Memory B cell (primary cell): Measurements from ENCODE around the gene A3GALT2.

Experiments used
- ATAC-seq: fragments of 150-1000 bp; cut with Tn5 transposase; 2 replicates; pipeline ENCODE4 v1.10.0; 2021; ENCODE audit warnings: low read depth, mild to moderate bottlenecking, moderate library complexity
- DNase-seq, 2 donors: peaks; one replicate each; pipeline ENCODE4 v3.0.0; 2022; ENCODE audit warnings: low spot score in 2 of 2
- H3K27ac Mint-ChIP-seq: one replicate; pipeline ENCODE4 v1.8.0; 2022; ENCODE audit warnings: mild to moderate bottlenecking, moderate library complexity, mixed read lengths
- H3K27me3 Mint-ChIP-seq: one replicate; pipeline ENCODE4 v1.8.0; 2022; ENCODE audit warnings: mixed read lengths
- H3K36me3 Mint-ChIP-seq: one replicate; pipeline ENCODE4 v1.8.0; 2022; ENCODE audit warnings: mild to moderate bottlenecking, mixed read lengths
- H3K4me1 Mint-ChIP-seq: one replicate; pipeline ENCODE4 v1.8.0; 2022; ENCODE audit warnings: mixed read lengths
- H3K4me3 Mint-ChIP-seq: one replicate; pipeline ENCODE4 v1.8.0; 2022; ENCODE audit warnings: mild to moderate bottlenecking, moderate library complexity, mixed read lengths
- H3K9me3 Mint-ChIP-seq: one replicate; pipeline ENCODE4 v1.8.0; 2022; ENCODE audit warnings: mixed read lengths

Gene A3GALT2

GRCh38 chr1:33331444-33332356 is 10.8 kb upstream of the A3GALT2 start:
- Mint-ChIP-seq H3K27me3 (no peaks in the 10 kb centered on the region), H3K9me3 (no peaks in the 10 kb centered on the region), H3K36me3 (peaks cover 32% of the 10 kb centered on the region), H3K4me3 (no peak overlapping the region), H3K4me1 (peaks cover 3% of the 10 kb centered on the region), H3K27ac (no peak overlapping the region)
- ATAC-seq = no peak
- no peak for DNase-seq

- no peaks in the 10 kb centered on the region for H3K9me3 Mint-ChIP-seq
- H3K4me1 Mint-ChIP-seq = peaks cover 3% of the 10 kb centered on the region
- H3K27ac Mint-ChIP-seq = no peak overlapping the region
- DNase-seq (no peak), ATAC-seq (no peak)
- H3K36me3 Mint-ChIP-seq = peaks cover 33% of the 10 kb centered on the region
- no peak overlapping the region for H3K4me3 Mint-ChIP-seq
- no peaks in the 10 kb centered on the region for H3K27me3 Mint-ChIP-seq
These were observed 10.0 kb upstream of the A3GALT2 start for GRCh38 chr1:33330906-33331305.

- Mint-ChIP-seq H3K27me3 (no peaks in the 10 kb centered on the region), H3K4me3 (no peak overlapping the region), H3K9me3 (no peaks in the 10 kb centered on the region), H3K36me3 (peaks cover 38% of the 10 kb centered on the region), H3K27ac (no peak overlapping the region), H3K4me1 (peaks cover 3% of the 10 kb centered on the region)
- ATAC-seq (no peak), DNase-seq (no peak)
These were observed 9.5 kb upstream of the A3GALT2 start for GRCh38 chr1:33330361-33330890.

- Mint-ChIP-seq H3K27ac (peak overlapping the region; percentile 38), H3K4me3 (no peak overlapping the region), H3K36me3 (peaks cover 41% of the 10 kb centered on the region), H3K27me3 (no peaks in the 10 kb centered on the region), H3K4me1 (no peaks in the 10 kb centered on the region), H3K9me3 (no peaks in the 10 kb centered on the region)
- ATAC-seq = no peak
- no peak for DNase-seq
These were observed 8.9 kb upstream of the A3GALT2 start for GRCh38 chr1:33329600-33330305.

- no peak overlapping the region for H3K4me3 Mint-ChIP-seq
- no peaks in the 10 kb centered on the region for H3K9me3 Mint-ChIP-seq
- H3K27me3 Mint-ChIP-seq = no peaks in the 10 kb centered on the region
- no peaks in the 10 kb centered on the region for H3K4me1 Mint-ChIP-seq
- H3K36me3 Mint-ChIP-seq = peaks cover 41% of the 10 kb centered on the region
- H3K27ac Mint-ChIP-seq = peak overlapping the region; percentile 38
- ATAC-seq = no peak
- no peak for DNase-seq
These were observed 7.9 kb upstream of the A3GALT2 start for GRCh38 chr1:33328817-33329216.

GRCh38 chr1:33327587-33328325 is 6.9 kb upstream of the A3GALT2 start:
- H3K27ac Mint-ChIP-seq = no peak overlapping the region
- no peaks in the 10 kb centered on the region for H3K27me3 Mint-ChIP-seq
- no peak overlapping the region for H3K4me3 Mint-ChIP-seq
- no peak for ATAC-seq
- DNase-seq = no peak
- peaks cover 37% of the 10 kb centered on the region for H3K36me3 Mint-ChIP-seq
- no peaks in the 10 kb centered on the region for H3K4me1 Mint-ChIP-seq
- H3K9me3 Mint-ChIP-seq = no peaks in the 10 kb centered on the region

GRCh38 chr1:33326785-33327184 is 5.9 kb upstream of the A3GALT2 start:
- H3K4me1 Mint-ChIP-seq = no peaks in the 10 kb centered on the region
- H3K27ac Mint-ChIP-seq = no peak overlapping the region
- ATAC-seq (no peak), DNase-seq (no peak)
- H3K4me3 Mint-ChIP-seq = no peak overlapping the region
- H3K36me3 Mint-ChIP-seq = peaks cover 31% of the 10 kb centered on the region
- H3K27me3 Mint-ChIP-seq = no peaks in the 10 kb centered on the region
- no peaks in the 10 kb centered on the region for H3K9me3 Mint-ChIP-seq

GRCh38 chr1:33324677-33325575 is 4.0 kb upstream of the A3GALT2 start:
- no peak overlapping the region for H3K27ac Mint-ChIP-seq

GRCh38 chr1:33323663-33324477 is 3.0 kb upstream of the A3GALT2 start:
- no peak overlapping the region for H3K27ac Mint-ChIP-seq
- DNase-seq (no peak), ATAC-seq (no peak)
- no peaks in the 10 kb centered on the region for H3K9me3 Mint-ChIP-seq
- H3K36me3 Mint-ChIP-seq = peaks cover 17% of the 10 kb centered on the region
- H3K4me3 Mint-ChIP-seq = no peak overlapping the region
- peaks cover 3% of the 10 kb centered on the region for H3K27me3 Mint-ChIP-seq
- H3K4me1 Mint-ChIP-seq = no peaks in the 10 kb centered on the region

More at GRCh38 chr1:33324677-33325575, 4.0 kb upstream of the A3GALT2 start:
- no peak for DNase-seq
- H3K4me1 Mint-ChIP-seq = no peaks in the 10 kb centered on the region
- no peaks in the 10 kb centered on the region for H3K27me3 Mint-ChIP-seq
- peaks cover 27% of the 10 kb centered on the region for H3K36me3 Mint-ChIP-seq
- ATAC-seq = no peak
- H3K9me3 Mint-ChIP-seq = no peaks in the 10 kb centered on the region
- H3K4me3 Mint-ChIP-seq = no peak overlapping the region

- Mint-ChIP-seq H3K4me3 (no peak overlapping the region), H3K4me1 (no peaks in the 10 kb centered on the region), H3K27ac (no peak overlapping the region), H3K9me3 (no peaks in the 10 kb centered on the region), H3K36me3 (peaks cover 11% of the 10 kb centered on the region), H3K27me3 (peaks cover 7% of the 10 kb centered on the region)
- DNase-seq = no peak
- ATAC-seq = no peak
These were observed 2.1 kb upstream of the A3GALT2 start for GRCh38 chr1:33322870-33323585.

- H3K9me3 Mint-ChIP-seq = no peaks in the 10 kb centered on the region
- ATAC-seq (no peak), DNase-seq (no peak)
- peaks cover 11% of the 10 kb centered on the region for H3K36me3 Mint-ChIP-seq
- H3K4me3 Mint-ChIP-seq = no peak overlapping the region
- H3K4me1 Mint-ChIP-seq = no peaks in the 10 kb centered on the region
- H3K27me3 Mint-ChIP-seq = peaks cover 7% of the 10 kb centered on the region
- H3K27ac Mint-ChIP-seq = no peak overlapping the region
These were observed 1.2 kb upstream of the A3GALT2 start for GRCh38 chr1:33322109-33322508.

- peaks cover 11% of the 10 kb centered on the region for H3K27me3 Mint-ChIP-seq
- no peaks in the 10 kb centered on the region for H3K9me3 Mint-ChIP-seq
- no peak overlapping the region for H3K4me3 Mint-ChIP-seq
- H3K27ac Mint-ChIP-seq = no peak overlapping the region
- H3K36me3 Mint-ChIP-seq = peaks cover 9% of the 10 kb centered on the region
- H3K4me1 Mint-ChIP-seq = no peaks in the 10 kb centered on the region
- no peak for DNase-seq
- no peak for ATAC-seq
These were observed 280 bp upstream of the A3GALT2 start for GRCh38 chr1:33321178-33321577.
